ENCODE results near the gene CEBPG. TPM values are rescaled to one million over a fixed set of nuclear protein-coding genes. Genes with fewer than 3 reads are reported as not detected.

The CEBPG gene
- total and polyA plus RNA-seq, 2 donors (not counting 1 experiment from before 2014, with no cell fraction given), result 12.5 to 24.2 TPM

GRCh38 chr19:33411621-33412180 lies 38.2 kb downstream of the CEBPG start:
- Histone ChIP-seq H3K4me1 (ENCODE audit: control insufficient read depth in 2 of 2, insufficient read depth in 2 of 2, low read length in 2 of 2) (peaks cover 4 to 5% of the 10 kb centered on the region in 2 donors), H3K27ac (ENCODE audit: low read length in 2 of 2) (no peak overlapping the region), H3K79me2 (ENCODE audit: control insufficient read depth, insufficient read depth, low read length) (no peaks in the 10 kb centered on the region), H3K4me3 (ENCODE audit: control extremely low read depth in 1 of 5, extremely low read depth in 1 of 5, insufficient read depth in 1 of 5, low read depth in 2 of 5, low read length in 4 of 5) (no peak overlapping the region), H3K27me3 (replicated peaks in 1 of 4; ENCODE audit: control extremely low read depth in 1 of 4, control insufficient read depth in 3 of 4, insufficient read depth in 4 of 4, low read length in 3 of 4) (no peaks in the 10 kb centered on the region), H3K4me2 (replicated peaks; ENCODE audit: low read depth, low read length, poor library complexity, severe bottlenecking) (no peak overlapping the region), H3K9ac (ENCODE audit: low read length) (no peak overlapping the region), H4K20me1 (ENCODE audit: control insufficient read depth, insufficient read depth, low read length, poor library complexity, severe bottlenecking) (peaks cover under 1% of the 10 kb centered on the region), H3K36me3 (replicated peaks in 1 of 2; ENCODE audit: control extremely low read depth in 1 of 2, control insufficient read depth in 1 of 2, extremely low read depth in 1 of 2, insufficient read depth in 2 of 2, low read length in 1 of 2) (peaks cover 0 to 3% of the 10 kb centered on the region in 2 experiments), H2AFZ (ENCODE audit: insufficient read depth, low read depth, low read length, poor library complexity, severe bottlenecking) (no peak overlapping the region), H3K9me3 (ENCODE audit: control extremely low read depth in 1 of 3, control insufficient read depth in 2 of 3, insufficient read depth in 1 of 3, low read length in 2 of 3) (no peaks in the 10 kb centered on the region)
- ATAC-seq (ENCODE audit: low read depth) (no peak), DNase-seq (no peak)
- Mint-ChIP-seq H3K4me3 (no peak overlapping the region), H3K4me1 (peaks cover 5% of the 10 kb centered on the region), H3K27ac (no peak overlapping the region), H3K27me3 (no peaks in the 10 kb centered on the region), H3K9me3 (ENCODE audit: insufficient read depth) (no peaks in the 10 kb centered on the region)
- no peak for TF ChIP-seq EZH2 (IDR thresholded peaks at IDR 0.05; ENCODE audit: borderline replicate concordance, insufficient read depth, low read depth, low read length, poor library complexity, severe bottlenecking)
- TF ChIP-seq CTCF (IDR thresholded peaks at IDR 0.05), result no peak
- WGBS (ENCODE audit: insufficient coverage), result 97% methylated on average over 16 of the region's 20 CpGs
- intact Hi-C loops (cut with micrococcal nuclease), result no loop called here
- ChIA-PET POLR2A (no interaction called here), CTCF (interaction anchor here (1.0 kb wide), 1 partner anchor 170 kb away, joined by 4 read pairs; no protein-coding TSS in a partner anchor)

- H3K4me1 ChIP-seq (ENCODE audit: control insufficient read depth in 2 of 2, insufficient read depth in 2 of 2, low read length in 2 of 2), result peaks cover 4 to 5% of the 10 kb centered on the region in 2 donors
- ChIA-PET CTCF (interaction anchor here (1.0 to 3.5 kb wide), 2 partner anchors 171 to 177 kb away, joined by 4 to 16 read pairs; no protein-coding TSS in a partner anchor), POLR2A (no interaction called here)
- no peak overlapping the region for H3K27ac ChIP-seq (ENCODE audit: low read length in 2 of 2)
- ATAC-seq (ENCODE audit: low read depth), result no peak
- no peak overlapping the region for H3K27ac Mint-ChIP-seq
- TF ChIP-seq EZH2 (IDR thresholded peaks at IDR 0.05; ENCODE audit: borderline replicate concordance, insufficient read depth, low read depth, low read length, poor library complexity, severe bottlenecking) (no peak), CTCF (IDR thresholded peaks at IDR 0.05) (no peak)
- 86% methylated on average over 14 of the region's 18 CpGs for WGBS (ENCODE audit: insufficient coverage)
- no peaks in the 10 kb centered on the region for H3K9me3 Mint-ChIP-seq (ENCODE audit: insufficient read depth)
- H3K36me3 ChIP-seq (replicated peaks in 1 of 2; ENCODE audit: control extremely low read depth in 1 of 2, control insufficient read depth in 1 of 2, extremely low read depth in 1 of 2, insufficient read depth in 2 of 2, low read length in 1 of 2), result peaks cover 0 to 3% of the 10 kb centered on the region in 2 experiments
- H3K9me3 ChIP-seq (ENCODE audit: control extremely low read depth in 1 of 3, control insufficient read depth in 2 of 3, insufficient read depth in 1 of 3, low read length in 2 of 3), result no peaks in the 10 kb centered on the region
- H3K4me2 ChIP-seq (replicated peaks; ENCODE audit: low read depth, low read length, poor library complexity, severe bottlenecking), result no peak overlapping the region
- no peaks in the 10 kb centered on the region for H3K27me3 ChIP-seq (replicated peaks in 1 of 4; ENCODE audit: control extremely low read depth in 1 of 4, control insufficient read depth in 3 of 4, insufficient read depth in 4 of 4, low read length in 3 of 4)
- no peak overlapping the region for H2AFZ ChIP-seq (ENCODE audit: insufficient read depth, low read depth, low read length, poor library complexity, severe bottlenecking)
- no peak overlapping the region for H3K4me3 Mint-ChIP-seq
- no peak overlapping the region for H3K4me3 ChIP-seq (ENCODE audit: control extremely low read depth in 1 of 5, extremely low read depth in 1 of 5, insufficient read depth in 1 of 5, low read depth in 2 of 5, low read length in 4 of 5)
- no peak for DNase-seq
- H3K79me2 ChIP-seq (ENCODE audit: control insufficient read depth, insufficient read depth, low read length), result no peaks in the 10 kb centered on the region
- peaks cover 5% of the 10 kb centered on the region for H3K4me1 Mint-ChIP-seq
- no peak overlapping the region for H3K9ac ChIP-seq (ENCODE audit: low read length)
- no peaks in the 10 kb centered on the region for H4K20me1 ChIP-seq (ENCODE audit: control insufficient read depth, insufficient read depth, low read length, poor library complexity, severe bottlenecking)
- intact Hi-C loops (cut with micrococcal nuclease), result no loop called here
- no peaks in the 10 kb centered on the region for H3K27me3 Mint-ChIP-seq
Observed at GRCh38 chr19:33412601-33413425, 39.3 kb downstream of the CEBPG start.

All from B cell (primary cell).